SJCRH30 (cell line): ENCODE data around the gene KLHL26. TPM values are rescaled to one million over a fixed set of nuclear protein-coding genes. Genes with fewer than 3 reads are reported as not detected.
A peak's percentile ranks its signal among the peaks of the same experiment; 100 is the strongest.

Experiments
- DNase-seq, 2 experiments: peaks; one replicate each; pipeline ENCODE4 v3.0.0-alpha.2; 2015 to 2020
- H3K27ac ChIP-seq: fragments of 250-450 bp; sonication (Bioruptor Pico); 2 replicates; pipeline ENCODE4 v1.5.1; 2020; ENCODE audit warnings: mild to moderate bottlenecking, moderate library complexity
- H3K27me3 ChIP-seq: fragments of 250-450 bp; sonication (Bioruptor Pico); 2 replicates; pipeline ENCODE4 v1.5.1; 2020; ENCODE audit warnings: mild to moderate bottlenecking, moderate library complexity
- H3K36me3 ChIP-seq: fragments of 250-450 bp; sonication (Bioruptor Pico); 2 replicates; pipeline ENCODE4 v1.5.1; 2020; ENCODE audit warnings: mild to moderate bottlenecking, moderate library complexity
- H3K4me1 ChIP-seq: fragments of 250-450 bp; sonication (Bioruptor Pico); 2 replicates; pipeline ENCODE4 v1.5.1; 2020; ENCODE audit warnings: mild to moderate bottlenecking, moderate library complexity
- H3K4me3 ChIP-seq: fragments of 250-450 bp; sonication (Bioruptor Pico); 2 replicates; pipeline ENCODE4 v1.5.1; 2020; ENCODE audit warnings: mild to moderate bottlenecking, moderate library complexity
- H3K9me3 ChIP-seq: fragments of 250-450 bp; sonication (Bioruptor Pico); replicated peaks from 2 replicates; pipeline ENCODE4 v1.5.1; 2020; ENCODE audit warnings: mild to moderate bottlenecking, moderate library complexity
- total RNA-seq: library from RNA; depleted of rRNA; stranded (reverse); fragments of >200 nt; shearing (Covaris generic); gene quantifications from 2 replicates; pipeline ENCODE4 v1.2.3, GENCODE V29; 2014

KLHL26 gene
- total RNA-seq, 1 experiment from 2014 or later: 0.87 TPM

- Histone ChIP-seq H3K4me1 (peaks cover 33% of the 10 kb centered on the region), H3K27ac (no peak overlapping the region)
Observed at GRCh38 chr19:18657590-18658365, 20.9 kb downstream of the KLHL26 start.

GRCh38 chr19:18658366-18658855 is 21.6 kb downstream of the KLHL26 start:
- DNase-seq: no peak
- Histone ChIP-seq H3K9me3 (no peaks in the 10 kb centered on the region), H3K27me3 (peaks cover 13% of the 10 kb centered on the region; the same call in 1 of the 2 replicates), H3K27ac (no peak overlapping the region), H3K4me3 (no peak overlapping the region), H3K4me1 (peaks cover 33% of the 10 kb centered on the region), H3K36me3 (no peaks in the 10 kb centered on the region)

More at GRCh38 chr19:18657590-18658365, 20.9 kb downstream of the KLHL26 start:
- Histone ChIP-seq H3K9me3 (no peaks in the 10 kb centered on the region), H3K36me3 (no peaks in the 10 kb centered on the region), H3K4me3 (no peak overlapping the region), H3K27me3 (peaks cover 13% of the 10 kb centered on the region; the same call in 1 of the 2 replicates)
- DNase-seq: peak; percentile 68 to 72

- Histone ChIP-seq H3K4me3 (no peak overlapping the region), H3K4me1 (peaks cover 33% of the 10 kb centered on the region), H3K27ac (no peak overlapping the region)
Observed at GRCh38 chr19:18659281-18660050, 22.6 kb downstream of the KLHL26 start.

GRCh38 chr19:18660051-18660910 is 23.5 kb downstream of the KLHL26 start:
- Histone ChIP-seq H3K9me3 (no peaks in the 10 kb centered on the region), H3K36me3 (no peaks in the 10 kb centered on the region), H3K27ac (no peak overlapping the region), H3K4me1 (peaks cover 33% of the 10 kb centered on the region), H3K4me3 (peak overlapping the region; percentile 16; the same call in 1 of the 2 replicates), H3K27me3 (peaks cover 15% of the 10 kb centered on the region; the same call in 1 of the 2 replicates)
- no peak for DNase-seq

More at GRCh38 chr19:18659281-18660050, 22.6 kb downstream of the KLHL26 start:
- Histone ChIP-seq H3K27me3 (peaks cover 13% of the 10 kb centered on the region; the same call in 1 of the 2 replicates), H3K9me3 (no peaks in the 10 kb centered on the region), H3K36me3 (no peaks in the 10 kb centered on the region)
- peak in 1 of 2 experiments; percentile 48 for DNase-seq

DNA sequence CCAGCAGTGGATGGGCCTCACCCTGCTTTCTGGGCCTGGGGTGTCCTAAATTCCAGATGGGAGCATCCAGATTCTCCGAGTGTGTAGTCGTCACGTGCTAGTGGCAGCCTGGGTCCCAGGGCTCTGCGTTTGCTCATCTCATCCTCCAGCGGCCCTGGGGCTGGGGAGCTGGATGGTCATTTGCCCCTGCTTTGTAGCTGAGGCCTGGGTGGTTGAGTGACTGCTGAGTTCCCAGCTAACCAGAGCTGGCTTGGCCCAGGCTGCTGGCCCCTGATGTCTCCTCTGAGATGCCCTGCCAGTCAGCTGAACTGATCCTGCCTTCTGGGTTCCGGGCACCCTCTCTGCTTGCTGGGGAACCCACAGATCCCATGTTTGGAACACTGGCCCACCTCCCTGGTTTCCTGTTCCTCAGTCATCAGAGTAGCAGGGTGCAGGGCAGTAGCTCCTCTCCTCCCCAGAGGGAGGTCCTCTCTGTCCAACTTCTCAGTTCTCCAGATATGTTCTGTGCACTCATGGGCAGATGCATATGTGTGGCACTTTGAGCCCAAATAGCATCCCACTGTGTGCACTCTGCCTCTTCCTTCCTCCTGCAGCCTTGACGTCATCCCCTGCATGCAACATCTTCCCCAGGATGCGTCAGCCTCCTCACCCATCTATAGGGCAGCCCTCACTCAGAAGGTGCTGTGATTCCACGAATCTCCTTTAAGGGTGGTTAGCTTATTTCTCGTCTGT is 24.3 kb downstream of the KLHL26 start:
- DNase-seq: no peak
- H3K36me3 ChIP-seq: no peaks in the 10 kb centered on the region
- peaks cover 33% of the 10 kb centered on the region for H3K4me1 ChIP-seq
- H3K4me3 ChIP-seq: no peak overlapping the region
- H3K9me3 ChIP-seq: no peaks in the 10 kb centered on the region
- peaks cover 23% of the 10 kb centered on the region for H3K27me3 ChIP-seq
- no peak overlapping the region for H3K27ac ChIP-seq

GRCh38 chr19:18662972-18663732 is 26.3 kb downstream of the KLHL26 start:
- peaks cover 20% of the 10 kb centered on the region for H3K4me1 ChIP-seq
- no peaks in the 10 kb centered on the region for H3K9me3 ChIP-seq
- H3K36me3 ChIP-seq: no peaks in the 10 kb centered on the region
- H3K27me3 ChIP-seq: peaks cover 28% of the 10 kb centered on the region
- no peak for DNase-seq
- no peak overlapping the region for H3K4me3 ChIP-seq
- H3K27ac ChIP-seq: no peak overlapping the region

DNA sequence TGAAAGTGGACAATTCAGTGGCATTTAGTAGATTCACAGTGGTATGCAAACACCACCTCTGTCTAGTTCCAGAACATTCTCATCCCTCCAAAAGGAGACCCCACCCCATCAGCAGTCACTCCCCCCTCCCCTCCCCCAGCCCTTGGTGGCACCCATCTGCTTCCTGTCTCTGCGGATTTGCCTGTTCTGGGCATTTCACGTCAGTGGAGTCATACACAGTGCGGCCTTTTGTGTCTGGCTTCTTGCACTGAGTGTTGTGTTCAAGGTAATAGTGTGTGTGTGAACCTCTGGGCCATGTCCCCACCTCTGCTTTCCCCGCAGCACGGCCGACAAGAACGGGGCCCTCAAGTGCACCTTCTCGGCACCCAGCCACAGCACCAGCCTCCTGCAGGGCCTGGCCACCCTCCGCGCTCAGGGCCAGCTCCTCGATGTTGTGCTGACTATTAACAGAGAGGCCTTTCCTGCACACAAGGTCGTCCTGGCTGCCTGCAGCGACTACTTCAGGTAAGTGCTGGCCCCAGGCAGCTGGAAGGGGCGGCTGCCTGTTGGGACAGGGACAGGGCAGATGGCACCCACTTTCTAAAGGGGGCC is 27.2 kb downstream of the KLHL26 start:
- no peak overlapping the region for H3K27ac ChIP-seq

GRCh38 chr19:18665771-18666202 is 29.0 kb downstream of the KLHL26 start:
- DNase-seq: no peak
- H3K27ac ChIP-seq: no peak overlapping the region
- H3K27me3 ChIP-seq: peaks cover 18% of the 10 kb centered on the region
- no peaks in the 10 kb centered on the region for H3K4me1 ChIP-seq
- no peaks in the 10 kb centered on the region for H3K36me3 ChIP-seq
- no peaks in the 10 kb centered on the region for H3K9me3 ChIP-seq
- H3K4me3 ChIP-seq: no peak overlapping the region

More for the DNA sequence above, 27.2 kb downstream of the KLHL26 start:
- Histone ChIP-seq H3K4me3 (no peak overlapping the region), H3K27me3 (peaks cover 27% of the 10 kb centered on the region), H3K36me3 (no peaks in the 10 kb centered on the region), H3K4me1 (peaks cover 12% of the 10 kb centered on the region), H3K9me3 (no peaks in the 10 kb centered on the region)
- DNase-seq: no peak

DNA sequence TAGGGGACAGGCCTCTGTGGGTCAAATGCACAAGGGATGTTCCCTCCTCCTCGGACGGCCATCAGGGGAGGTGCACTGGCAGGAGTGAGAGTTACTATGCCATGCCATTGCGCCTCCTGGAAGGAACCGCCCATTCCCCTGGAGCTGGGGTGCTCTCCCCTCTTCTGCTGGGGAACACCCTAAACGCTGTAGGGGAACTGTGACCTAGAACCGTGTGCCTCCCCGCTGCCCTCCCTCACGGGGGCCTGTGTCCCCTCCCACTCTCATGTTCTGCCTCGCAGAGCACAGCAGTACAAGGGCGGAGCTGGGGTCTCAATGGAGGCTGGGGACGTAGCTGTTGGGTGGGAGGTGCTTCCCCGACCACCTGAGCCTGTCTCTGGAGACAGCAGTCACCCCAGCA is 29.5 kb downstream of the KLHL26 start:
- Histone ChIP-seq H3K9me3 (no peaks in the 10 kb centered on the region), H3K4me3 (no peak overlapping the region), H3K4me1 (no peaks in the 10 kb centered on the region), H3K27me3 (peaks cover 16% of the 10 kb centered on the region), H3K27ac (no peak overlapping the region), H3K36me3 (no peaks in the 10 kb centered on the region)
- no peak for DNase-seq

DNA sequence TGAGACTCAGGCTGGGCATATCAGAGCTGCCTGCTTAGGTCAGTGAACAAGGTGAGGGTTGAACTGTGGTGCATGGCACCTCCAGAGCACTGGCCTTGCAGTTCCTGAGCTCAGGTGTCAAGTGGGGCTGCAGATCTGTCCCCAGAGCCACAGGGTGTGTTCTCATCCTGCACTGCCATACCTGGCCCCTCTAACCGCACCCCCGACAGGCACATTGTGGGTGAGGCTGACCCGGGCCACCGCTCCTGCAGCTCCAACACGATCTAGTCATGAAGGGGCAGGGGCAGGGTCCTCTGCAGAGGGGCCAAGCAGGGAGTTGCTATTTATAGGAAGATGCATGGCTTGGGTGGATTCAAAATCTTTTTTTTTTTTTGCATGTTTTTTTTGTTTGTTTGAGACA is 30.0 kb downstream of the KLHL26 start:
- Histone ChIP-seq H3K27ac (no peak overlapping the region), H3K4me1 (no peaks in the 10 kb centered on the region), H3K4me3 (no peak overlapping the region), H3K27me3 (peaks cover 17% of the 10 kb centered on the region), H3K36me3 (no peaks in the 10 kb centered on the region), H3K9me3 (no peaks in the 10 kb centered on the region)
- no peak for DNase-seq

DNA sequence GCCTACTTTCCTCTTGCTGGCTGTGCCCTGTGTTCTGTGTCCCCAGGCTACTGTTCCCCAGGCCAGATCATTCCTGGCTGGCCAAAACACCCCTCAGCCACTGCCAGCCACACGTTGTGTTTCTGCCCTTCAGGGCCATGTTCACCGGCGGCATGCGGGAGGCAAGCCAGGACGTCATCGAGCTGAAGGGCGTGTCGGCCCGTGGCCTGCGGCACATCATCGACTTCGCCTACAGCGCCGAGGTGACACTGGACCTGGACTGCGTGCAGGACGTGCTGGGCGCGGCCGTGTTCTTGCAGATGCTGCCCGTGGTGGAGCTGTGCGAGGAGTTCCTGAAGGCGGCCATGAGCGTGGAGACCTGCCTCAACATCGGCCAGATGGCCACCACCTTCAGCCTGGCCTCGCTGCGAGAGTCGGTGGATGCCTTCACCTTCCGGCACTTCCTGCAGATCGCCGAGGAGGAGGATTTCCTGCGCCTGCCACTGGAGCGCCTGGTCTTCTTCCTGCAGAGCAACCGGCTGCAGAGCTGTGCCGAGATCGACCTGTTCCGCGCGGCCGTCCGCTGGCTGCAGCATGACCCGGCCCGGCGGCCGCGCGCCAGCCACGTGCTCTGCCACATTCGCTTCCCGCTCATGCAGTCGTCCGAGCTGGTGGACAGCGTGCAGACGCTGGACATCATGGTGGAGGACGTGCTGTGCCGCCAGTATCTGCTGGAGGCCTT is 30.9 kb downstream of the KLHL26 start:
- Histone ChIP-seq H3K9me3 (no peaks in the 10 kb centered on the region), H3K4me1 (no peaks in the 10 kb centered on the region), H3K4me3 (no peak overlapping the region), H3K27ac (no peak overlapping the region), H3K27me3 (peaks cover 26% of the 10 kb centered on the region), H3K36me3 (no peaks in the 10 kb centered on the region)
- no peak for DNase-seq

GRCh38 chr19:18668252-18668631 is 31.4 kb downstream of the KLHL26 start:
- H3K27me3 ChIP-seq: peaks cover 26% of the 10 kb centered on the region
- no peaks in the 10 kb centered on the region for H3K4me1 ChIP-seq
- no peaks in the 10 kb centered on the region for H3K9me3 ChIP-seq
- no peak overlapping the region for H3K27ac ChIP-seq
- no peak overlapping the region for H3K4me3 ChIP-seq
- H3K36me3 ChIP-seq: no peaks in the 10 kb centered on the region
- DNase-seq: no peak
